GM10266 (cell line): Measurements from ENCODE around the gene COL16A1.

ENCODE experiments used
- DNase-seq: peaks from one replicate; pipeline ENCODE4 v3.0.0; 2012; ENCODE audit errors: extremely low spot score
- CTCF ChIP-seq: IDR thresholded peaks from 2 replicates; pipeline ENCODE4 v1.5.1; 2012; ENCODE audit warnings: mild to moderate bottlenecking, low read depth; ENCODE audit not compliant: control insufficient read depth, insufficient read depth; ENCODE audit errors: missing control alignments

COL16A1 gene

GRCh38 chr1:31665234-31665878 is 38.5 kb downstream of the COL16A1 start:
- no peak for TF ChIP-seq CTCF
- no peak for DNase-seq

- no peak for DNase-seq
- no peak for TF ChIP-seq CTCF
Measured at GRCh38 chr1:31664528-31664927, 39.3 kb downstream of the COL16A1 start.

GRCh38 chr1:31663622-31664452 is 40.0 kb downstream of the COL16A1 start:
- DNase-seq: peak; percentile 78
- peak; percentile 93 for TF ChIP-seq CTCF

- no peak for TF ChIP-seq CTCF
- no peak for DNase-seq
Measured at GRCh38 chr1:31662463-31662862, 41.4 kb downstream of the COL16A1 start.

- no peak for TF ChIP-seq CTCF
Measured at GRCh38 chr1:31661856-31662255, 42.0 kb downstream of the COL16A1 start.

GRCh38 chr1:31660871-31661455 is 42.9 kb downstream of the COL16A1 start:
- no peak for TF ChIP-seq CTCF
- DNase-seq: no peak

More at GRCh38 chr1:31661856-31662255, 42.0 kb downstream of the COL16A1 start:
- no peak for DNase-seq
